A549 (cell line): ENCODE measurements around the gene GRIN2B. TPM values are rescaled to one million over a fixed set of nuclear protein-coding genes. Genes with fewer than 3 reads are reported as not detected.

Experiments used
- ATAC-seq, 2 experiments: fragments of 200-7000 bp in 1 of 2; fragments of >200 bp in 1 of 2; cut with Nextera tagmentation in 1 of 2; cut with Tn5 transposase in 1 of 2; 3 replicates each; pipeline versions ENCODE4 v1.8.0 to v1.9.1; 2018 to 2020; ENCODE audit warnings: mild to moderate bottlenecking in 1 of 2, moderate library complexity in 1 of 2
- CTCF ChIA-PET: fragments of 300-600 bp; sonication (Branson Sonifier 250); formaldehyde crosslinking; extraction: SDS; loops from one replicate; lab custom pipeline; 2021; ENCODE audit warnings: antibody characterized with exemption, inconsistent platforms; lab: Yijun Ruan, JAX
- POLR2A ChIA-PET: fragments of 350-600 bp; formaldehyde crosslinking; extraction: SDS; loops from one replicate; lab custom pipeline; 2021; ENCODE audit warnings: antibody characterized with exemption, inconsistent platforms; lab: Yijun Ruan, JAX
- DNase-seq, 2 experiments: peaks; one replicate each; pipeline versions ENCODE4 v3.0.0 to v3.0.0-alpha.2; 2011 to 2016; ENCODE audit warnings: low read depth in 1 of 2, low spot score in 1 of 2
- FAIRE-seq: peaks from 2 replicates; lab custom pipeline; 2011; peaks lifted over from hg19 to GRCh38; lab: Jason Lieb, UNC
- H3K27ac ChIP-seq, 2 experiments: fragments of >200 bp; sonication (Bioruptor Twin); formaldehyde crosslinking; 3 replicates each; pipeline ENCODE4 v1.5.1; 2016 to 2017
- H3K4me1 ChIP-seq: fragments of >200 bp; sonication (Bioruptor Twin); formaldehyde crosslinking; 3 replicates; pipeline ENCODE4 v1.6.1; 2016
- H3K4me2 ChIP-seq: fragments of >200 bp; sonication (Bioruptor Twin); formaldehyde crosslinking; 3 replicates; pipeline ENCODE4 v1.6.1; 2016
- H3K4me3 ChIP-seq: fragments of >200 bp; sonication (Bioruptor Twin); formaldehyde crosslinking; 3 replicates; pipeline ENCODE4 v1.5.1; 2016
- H3K9me3 ChIP-seq: fragments of >200 bp; sonication (Bioruptor Twin); formaldehyde crosslinking; 3 replicates; pipeline ENCODE4 v1.6.1; 2016
- ATOH8 ChIP-seq: fragments of 250-450 bp; sonication (Bioruptor Pico); IDR thresholded peaks from 2 replicates; pipeline ENCODE4 v1.5.0; 2020; ENCODE audit warnings: low read depth, mild to moderate bottlenecking, moderate library complexity
- CBX8 ChIP-seq: fragments of 200-600 bp; sonication (generic); IDR thresholded peaks from 2 replicates; pipeline ENCODE4 v1.6.1; 2016
- CEBPB ChIP-seq, 2 experiments: fragments of >200 bp in 1 of 2; sonication (Bioruptor Twin) in 1 of 2; formaldehyde crosslinking in 1 of 2; IDR thresholded peaks; 2 replicates each; pipeline ENCODE4 v1.6.1; 2012 to 2016
- CHD4 ChIP-seq: fragments of 200-600 bp; sonication (generic); IDR thresholded peaks from 2 replicates; pipeline ENCODE4 v1.6.1; 2016; ENCODE audit warnings: antibody characterized with exemption, mild to moderate bottlenecking, borderline replicate concordance
- EHF ChIP-seq: fragments of 250-450 bp; sonication (Bioruptor Pico); IDR thresholded peaks from 2 replicates; pipeline ENCODE4 v1.5.0; 2020; ENCODE audit warnings: mild to moderate bottlenecking
- EHMT2 ChIP-seq: fragments of 200-600 bp; sonication (generic); IDR thresholded peaks from 2 replicates; pipeline ENCODE4 v1.6.1; 2016; ENCODE audit warnings: antibody characterized with exemption, low read depth, mild to moderate bottlenecking, moderate library complexity
- ELK1 ChIP-seq: fragments of 150-350 bp; IDR thresholded peaks from 2 replicates; pipeline ENCODE4 v1.6.1; 2014; ENCODE audit warnings: low read depth, mild to moderate bottlenecking, low read length
- EP300 ChIP-seq, 2 experiments: fragments of >200 bp; sonication (Bioruptor Twin); formaldehyde crosslinking; IDR thresholded peaks; 2 replicates in 1 of 2; 3 replicates in 1 of 2; pipeline ENCODE4 v1.6.1; 2016 to 2017
- ESRRA ChIP-seq: fragments of 150-350 bp; IDR thresholded peaks from 2 replicates; pipeline ENCODE4 v1.6.1; 2014; ENCODE audit warnings: mild to moderate bottlenecking, low read length, borderline replicate concordance
- GATA3 ChIP-seq: IDR thresholded peaks from 2 replicates; pipeline ENCODE4 v1.6.1; 2012; ENCODE audit warnings: borderline replicate concordance
- HES2 ChIP-seq: fragments of >200 bp; sonication (Bioruptor Twin); formaldehyde crosslinking; IDR thresholded peaks from 2 replicates; pipeline ENCODE4 v1.6.1; 2016
- HOXB13 ChIP-seq: fragments of 250-450 bp; sonication (Bioruptor Pico); IDR thresholded peaks from 2 replicates; pipeline ENCODE4 v1.5.0; 2020; ENCODE audit warnings: low read depth, mild to moderate bottlenecking, moderate library complexity
- KDM5A ChIP-seq: fragments of 200-600 bp; sonication (generic); IDR thresholded peaks from 2 replicates; pipeline ENCODE4 v1.6.1; 2016; ENCODE audit warnings: antibody characterized with exemption, mild to moderate bottlenecking
- MAFK ChIP-seq: fragments of 450-650 bp; IDR thresholded peaks from 2 replicates; pipeline ENCODE4 v1.6.1; 2014; ENCODE audit not compliant: partially characterized antibody
- MAZ ChIP-seq: fragments of 150-350 bp; IDR thresholded peaks from 2 replicates; pipeline ENCODE4 v1.6.1; 2014; ENCODE audit warnings: antibody characterized with exemption, low read depth, low read length, borderline replicate concordance
- MYC ChIP-seq: IDR thresholded peaks from 2 replicates; pipeline ENCODE4 v1.6.1; 2012; ENCODE audit warnings: mild to moderate bottlenecking, inconsistent platforms, low read length, improper control_type of control experiment, borderline replicate concordance
- NFE2L2 ChIP-seq: fragments of 150-350 bp; conservative IDR thresholded peaks from 2 replicates; pipeline ENCODE4 v1.6.1; 2014; ENCODE audit warnings: low read length
- NPAS2 ChIP-seq: fragments of 250-450 bp; sonication (Bioruptor Pico); IDR thresholded peaks from 2 replicates; pipeline ENCODE4 v1.8.0; 2022; ENCODE audit warnings: mild to moderate bottlenecking, moderate library complexity, borderline replicate concordance
- NR3C1 ChIP-seq: fragments of >200 bp; sonication (Bioruptor Twin); formaldehyde crosslinking; IDR thresholded peaks from 3 replicates; pipeline ENCODE4 v1.6.1; 2017
- PBX3 ChIP-seq: IDR thresholded peaks from 2 replicates; pipeline ENCODE4 v1.6.1; 2012
- RARB ChIP-seq: fragments of 250-450 bp; sonication (Bioruptor Pico); IDR thresholded peaks from 2 replicates; pipeline ENCODE4 v1.8.0; 2021; ENCODE audit warnings: mild to moderate bottlenecking, moderate library complexity
- RCOR1 ChIP-seq: fragments of 150-350 bp; IDR thresholded peaks from 2 replicates; pipeline ENCODE4 v1.6.1; 2014; ENCODE audit warnings: antibody characterized with exemption, low read length, low read depth
- RFX5 ChIP-seq: fragments of 450-650 bp; IDR thresholded peaks from 2 replicates; pipeline ENCODE4 v1.7.1; 2014; ENCODE audit warnings: antibody characterized with exemption, mild to moderate bottlenecking, moderate library complexity
- RNF2 ChIP-seq: fragments of 200-600 bp; sonication (generic); IDR thresholded peaks from 2 replicates; pipeline ENCODE4 v1.6.1; 2016; ENCODE audit warnings: low read depth, mild to moderate bottlenecking, antibody characterized with exemption, moderate library complexity, borderline replicate concordance
- SMC3 ChIP-seq: fragments of >200 bp; sonication (Bioruptor Twin); formaldehyde crosslinking; IDR thresholded peaks from 3 replicates; pipeline ENCODE4 v1.6.1; 2018; ENCODE audit warnings: inconsistent platforms
- SREBF2 ChIP-seq: fragments of 450-650 bp; IDR thresholded peaks from 2 replicates; pipeline ENCODE4 v1.6.1; 2014; ENCODE audit warnings: mild to moderate bottlenecking, moderate library complexity
- TFCP2L1 ChIP-seq: fragments of 250-450 bp; sonication (Bioruptor Pico); IDR thresholded peaks from 2 replicates; pipeline ENCODE4 v1.5.0; 2021; ENCODE audit warnings: mild to moderate bottlenecking
- ZFP36 ChIP-seq: fragments of 450-650 bp; IDR thresholded peaks from 2 replicates; pipeline ENCODE4 v1.6.1; 2014; ENCODE audit warnings: borderline replicate concordance; ENCODE audit not compliant: partially characterized antibody
- WGBS: methylation state at CpG from one replicate; pipeline ENCODE4 v1.1.6; 2017; ENCODE audit errors: missing lambda C conversion rate; 5-methylcytosine and 5-hydroxymethylcytosine counted together
- polyA plus RNA-seq, 4 experiments: library from polyadenylated mRNA; depleted of rRNA in 3 of 4; stranded (reverse); fragments of >200 nt; fragmentation: RNase III in 1 of 4; extraction: RNeasy Plus Mini Kit Qiagen cat#74134 plus additional on column Dnase treatment in 1 of 4; gene quantifications; 2 replicates in 3 of 4; 3 replicates in 1 of 4; pipeline ENCODE4 v1.2.3, GENCODE V29; 2011 to 2017

Gene GRIN2B
- polyA plus RNA-seq, 2 of the 4 experiments (the other 2 are of a cell fraction): 2.4 to 3.2 TPM

GRCh38 chr12:13970803-13971202, 10.6 kb downstream of the GRIN2B start:
- FAIRE-seq (no peak), DNase-seq (no peak), ATAC-seq (no peak)
- no peak for TF ChIP-seq SMC3
- no peak for TF ChIP-seq TFCP2L1 (CRISPR knock-in tag)
- no peak for TF ChIP-seq ATOH8 (CRISPR knock-in tag)
- no peak for TF ChIP-seq HES2
- no peak for TF ChIP-seq CHD4
- TF ChIP-seq NFE2L2: no peak
- TF ChIP-seq ESRRA: no peak
- TF ChIP-seq EP300 (IDR thresholded peaks at IDR 0.05): no peak
- TF ChIP-seq EHMT2: no peak
- no peak for TF ChIP-seq MAZ
- TF ChIP-seq SREBF2: no peak
- no peak for TF ChIP-seq KDM5A
- TF ChIP-seq MYC: no peak
- no peak for TF ChIP-seq CEBPB (IDR thresholded peaks at IDR 0.05)
- TF ChIP-seq RCOR1: no peak
- TF ChIP-seq CBX8: no peak
- no peak for TF ChIP-seq RFX5
- TF ChIP-seq MAFK: no peak
- no peak for TF ChIP-seq PBX3
- no peak for TF ChIP-seq HOXB13 (CRISPR knock-in tag)
- CTCF ChIA-PET: no interaction called here
- peaks cover 8% of the 10 kb centered on the region for H3K4me1 ChIP-seq
- no peak overlapping the region for H3K4me2 ChIP-seq
- no peaks in the 10 kb centered on the region for H3K9me3 ChIP-seq
- WGBS: 76% methylated on average over 4 of the region's 4 CpGs
- H3K27ac ChIP-seq: no peak overlapping the region
- POLR2A ChIA-PET: no interaction called here
- H3K4me3 ChIP-seq: no peak overlapping the region

- no peak for FAIRE-seq
- TF ChIP-seq ESRRA (no peak), ELK1 (no peak), SREBF2 (no peak), NR3C1 (no peak), ATOH8 (CRISPR knock-in tag) (no peak), EHMT2 (no peak), GATA3 (no peak), RARB (CRISPR knock-in tag) (no peak), MYC (no peak), RNF2 (no peak), CEBPB (IDR thresholded peaks at IDR 0.05) (no peak), ZFP36 (no peak), EP300 (IDR thresholded peaks at IDR 0.05) (no peak), EHF (no peak), NPAS2 (CRISPR knock-in tag) (no peak)
- Histone ChIP-seq H3K9me3 (no peaks in the 10 kb centered on the region), H3K4me2 (no peak overlapping the region), H3K27ac (no peak overlapping the region), H3K4me1 (peaks cover 4% of the 10 kb centered on the region; the same call in 1 of the 3 replicates), H3K4me3 (no peak overlapping the region)
- CTCF ChIA-PET: interaction anchor here (1.1 to 2.2 kb wide), 3 partner anchors 9 to 237 kb away, joined by 3 to 7 read pairs (median 3); no protein-coding TSS in a partner anchor
- no peak for ATAC-seq
- WGBS: 66% methylated on average over 3 of the region's 3 CpGs
- POLR2A ChIA-PET: no interaction called here
- DNase-seq: no peak
These were observed 13.1 kb downstream of the GRIN2B start for GRCh38 chr12:13968281-13968680.
